Hepatocyte (in vitro differentiated cells): ENCODE measurements around the gene TCEAL2.
"Not testable (repeated sequence)": the region's sequence is repeated elsewhere in the genome, so short reads cannot be mapped to it uniquely, and the experiment has no call there.

Experiments
- EZH2 ChIP-seq: fragments of 200-600 bp; sonication (generic); IDR thresholded peaks from 2 replicates; pipeline ENCODE4 v1.6.1; 2016; ENCODE audit warnings: antibody characterized with exemption, mild to moderate bottlenecking, borderline replicate concordance
- TF ChIP-seq, protein P1 (sequence below): fragments of 200-600 bp; sonication (generic); IDR thresholded peaks from 2 replicates; pipeline ENCODE4 v1.5.1; 2016; ENCODE audit warnings: antibody characterized with exemption, mild to moderate bottlenecking; ENCODE audit not compliant: poor library complexity

DNA sequence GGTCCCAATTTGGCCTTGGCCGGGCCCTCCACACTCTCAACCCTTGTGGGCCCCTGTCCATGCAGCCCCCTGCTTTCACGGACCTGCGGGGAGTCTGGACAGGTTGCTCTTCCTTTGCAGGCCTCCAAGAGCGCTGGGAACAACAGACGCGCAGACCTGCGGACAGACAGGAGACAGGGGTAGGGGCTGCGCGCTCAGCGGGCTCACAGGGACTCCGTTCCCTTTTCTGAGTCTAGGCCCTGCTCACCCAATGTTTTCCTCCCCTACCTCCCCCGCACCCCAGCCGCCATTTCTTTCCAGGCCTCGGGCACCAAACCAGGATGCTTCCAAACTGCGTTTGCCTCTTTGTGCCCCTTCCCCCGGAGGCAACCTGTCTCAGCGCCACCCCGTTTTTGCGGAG is 16.2 kb downstream of the TCEAL2 start:
- TF ChIP-seq, protein P1, sequence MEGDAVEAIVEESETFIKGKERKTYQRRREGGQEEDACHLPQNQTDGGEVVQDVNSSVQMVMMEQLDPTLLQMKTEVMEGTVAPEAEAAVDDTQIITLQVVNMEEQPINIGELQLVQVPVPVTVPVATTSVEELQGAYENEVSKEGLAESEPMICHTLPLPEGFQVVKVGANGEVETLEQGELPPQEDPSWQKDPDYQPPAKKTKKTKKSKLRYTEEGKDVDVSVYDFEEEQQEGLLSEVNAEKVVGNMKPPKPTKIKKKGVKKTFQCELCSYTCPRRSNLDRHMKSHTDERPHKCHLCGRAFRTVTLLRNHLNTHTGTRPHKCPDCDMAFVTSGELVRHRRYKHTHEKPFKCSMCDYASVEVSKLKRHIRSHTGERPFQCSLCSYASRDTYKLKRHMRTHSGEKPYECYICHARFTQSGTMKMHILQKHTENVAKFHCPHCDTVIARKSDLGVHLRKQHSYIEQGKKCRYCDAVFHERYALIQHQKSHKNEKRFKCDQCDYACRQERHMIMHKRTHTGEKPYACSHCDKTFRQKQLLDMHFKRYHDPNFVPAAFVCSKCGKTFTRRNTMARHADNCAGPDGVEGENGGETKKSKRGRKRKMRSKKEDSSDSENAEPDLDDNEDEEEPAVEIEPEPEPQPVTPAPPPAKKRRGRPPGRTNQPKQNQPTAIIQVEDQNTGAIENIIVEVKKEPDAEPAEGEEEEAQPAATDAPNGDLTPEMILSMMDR = not testable (repeated sequence)
- TF ChIP-seq EZH2 = not testable (repeated sequence)
